Chondrocyte (in vitro differentiated cells): ENCODE results near the gene GRM4. TPM values are rescaled to one million over a fixed set of nuclear protein-coding genes. Genes with fewer than 3 reads are reported as not detected.
"Not testable (repeated sequence)": the region's sequence is repeated elsewhere in the genome, so short reads cannot be mapped to it uniquely, and the experiment has no call there.

Experiments used
- DNase-seq: peaks from one replicate; pipeline ENCODE4 v3.0.0; 2021; ENCODE audit warnings: mixed read lengths, low spot score
- H3K27ac Mint-ChIP-seq: one replicate; pipeline ENCODE4 v1.8.0; 2021; ENCODE audit warnings: mild to moderate bottlenecking, moderate library complexity, mixed read lengths; ENCODE audit not compliant: unreplicated experiment
- H3K27me3 Mint-ChIP-seq: 2 replicates; pipeline ENCODE4 v1.8.0; 2021; ENCODE audit warnings: low read depth, mixed read lengths
- H3K36me3 Mint-ChIP-seq: 2 replicates; pipeline ENCODE4 v1.8.0; 2021; ENCODE audit warnings: low read depth, mixed read lengths
- H3K4me1 Mint-ChIP-seq: 2 replicates; pipeline ENCODE4 v1.8.0; 2021; ENCODE audit warnings: low read depth, mild to moderate bottlenecking, mixed read lengths
- H3K4me3 Mint-ChIP-seq: one replicate; pipeline ENCODE4 v1.8.0; 2021; ENCODE audit warnings: mild to moderate bottlenecking, moderate library complexity, mixed read lengths; ENCODE audit not compliant: unreplicated experiment
- H3K9me3 Mint-ChIP-seq: 2 replicates; pipeline ENCODE4 v1.8.0; 2021; ENCODE audit warnings: low read depth, mixed read lengths
- total RNA-seq: library from RNA; stranded (reverse); gene quantifications from 3 replicates; pipeline ENCODE4 v1.2.1, GENCODE V29; 2021
- TF ChIP-seq, protein P1 (sequence below): fragments of 200-600 bp; sonication (generic); IDR thresholded peaks from 2 replicates; pipeline ENCODE4 v1.5.0; 2021; ENCODE audit warnings: antibody characterized with exemption, mild to moderate bottlenecking, moderate library complexity

GRM4 gene
- total RNA-seq, 1 donor from 2014 or later, result 0.27 TPM

DNA sequence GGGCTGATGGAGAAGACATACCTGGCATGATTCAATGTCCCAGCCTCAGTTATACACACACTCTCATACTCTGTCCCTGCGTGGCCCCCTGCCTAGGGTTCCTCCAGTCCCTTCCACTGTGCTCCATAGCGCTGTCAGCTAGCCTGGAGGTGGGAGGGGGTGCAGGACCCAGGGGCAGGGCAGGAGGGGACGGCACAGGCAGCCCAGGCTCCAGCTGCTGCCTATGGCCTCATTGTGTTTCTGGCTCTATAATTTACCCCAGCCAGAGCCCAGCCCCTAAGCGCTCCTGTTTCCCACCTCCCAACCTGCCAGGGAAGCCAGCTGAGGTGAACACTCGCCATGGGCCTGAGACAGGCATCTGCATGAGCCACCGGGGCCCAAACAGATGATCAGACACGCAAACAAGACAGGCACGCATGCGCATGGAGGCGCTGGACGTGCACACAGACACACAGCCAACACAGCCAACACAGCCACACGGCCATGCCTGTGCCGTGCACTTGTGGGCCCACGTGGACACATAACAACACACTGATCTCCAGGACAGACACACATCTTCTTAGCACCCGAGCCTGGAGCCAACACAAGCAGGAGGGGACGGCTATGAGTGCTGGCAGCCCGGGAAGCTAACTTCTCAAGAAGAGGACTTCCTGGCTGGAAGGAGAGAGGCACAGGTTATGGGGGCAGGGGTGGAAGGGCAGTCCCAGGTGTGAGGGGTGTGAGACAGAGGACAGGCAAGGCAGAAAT lies 124.9 kb downstream of the GRM4 start:
- H3K4me1 Mint-ChIP-seq, result no peaks in the 10 kb centered on the region
- H3K27me3 Mint-ChIP-seq, result peaks cover 14% of the 10 kb centered on the region
- no peak overlapping the region for H3K4me3 Mint-ChIP-seq
- H3K36me3 Mint-ChIP-seq, result no peaks in the 10 kb centered on the region
- peaks cover 6% of the 10 kb centered on the region for H3K9me3 Mint-ChIP-seq
- peak; percentile 75 for DNase-seq
- H3K27ac Mint-ChIP-seq, result no peak overlapping the region
- TF ChIP-seq, protein P1, sequence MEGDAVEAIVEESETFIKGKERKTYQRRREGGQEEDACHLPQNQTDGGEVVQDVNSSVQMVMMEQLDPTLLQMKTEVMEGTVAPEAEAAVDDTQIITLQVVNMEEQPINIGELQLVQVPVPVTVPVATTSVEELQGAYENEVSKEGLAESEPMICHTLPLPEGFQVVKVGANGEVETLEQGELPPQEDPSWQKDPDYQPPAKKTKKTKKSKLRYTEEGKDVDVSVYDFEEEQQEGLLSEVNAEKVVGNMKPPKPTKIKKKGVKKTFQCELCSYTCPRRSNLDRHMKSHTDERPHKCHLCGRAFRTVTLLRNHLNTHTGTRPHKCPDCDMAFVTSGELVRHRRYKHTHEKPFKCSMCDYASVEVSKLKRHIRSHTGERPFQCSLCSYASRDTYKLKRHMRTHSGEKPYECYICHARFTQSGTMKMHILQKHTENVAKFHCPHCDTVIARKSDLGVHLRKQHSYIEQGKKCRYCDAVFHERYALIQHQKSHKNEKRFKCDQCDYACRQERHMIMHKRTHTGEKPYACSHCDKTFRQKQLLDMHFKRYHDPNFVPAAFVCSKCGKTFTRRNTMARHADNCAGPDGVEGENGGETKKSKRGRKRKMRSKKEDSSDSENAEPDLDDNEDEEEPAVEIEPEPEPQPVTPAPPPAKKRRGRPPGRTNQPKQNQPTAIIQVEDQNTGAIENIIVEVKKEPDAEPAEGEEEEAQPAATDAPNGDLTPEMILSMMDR, result no peak

DNA sequence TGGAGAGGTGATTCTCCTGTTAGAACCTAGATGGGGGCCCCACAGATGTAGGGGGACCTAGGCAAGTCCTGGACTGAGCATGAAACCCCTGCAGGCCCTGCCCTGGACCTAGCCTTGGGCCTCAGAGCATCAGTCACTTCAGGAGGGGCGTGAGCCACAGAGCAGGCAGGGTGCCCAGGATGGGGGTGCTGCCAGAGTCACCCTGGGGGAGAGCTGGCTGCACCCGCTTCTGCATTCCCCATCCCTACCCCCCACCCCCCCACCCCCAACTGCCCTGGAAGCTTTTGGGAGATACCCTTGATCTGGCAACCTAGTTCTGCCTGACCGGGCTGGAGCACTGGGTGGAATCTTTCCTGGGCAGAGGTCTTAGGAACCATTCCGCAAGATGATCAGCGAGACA lies 125.6 kb downstream of the GRM4 start:
- peak; percentile 55 for DNase-seq
- Mint-ChIP-seq H3K36me3 (no peaks in the 10 kb centered on the region), H3K27me3 (peaks cover 16% of the 10 kb centered on the region), H3K4me3 (no peak overlapping the region), H3K4me1 (no peaks in the 10 kb centered on the region), H3K27ac (no peak overlapping the region), H3K9me3 (peaks cover 6% of the 10 kb centered on the region)
- TF ChIP-seq, protein P1, result no peak

DNA sequence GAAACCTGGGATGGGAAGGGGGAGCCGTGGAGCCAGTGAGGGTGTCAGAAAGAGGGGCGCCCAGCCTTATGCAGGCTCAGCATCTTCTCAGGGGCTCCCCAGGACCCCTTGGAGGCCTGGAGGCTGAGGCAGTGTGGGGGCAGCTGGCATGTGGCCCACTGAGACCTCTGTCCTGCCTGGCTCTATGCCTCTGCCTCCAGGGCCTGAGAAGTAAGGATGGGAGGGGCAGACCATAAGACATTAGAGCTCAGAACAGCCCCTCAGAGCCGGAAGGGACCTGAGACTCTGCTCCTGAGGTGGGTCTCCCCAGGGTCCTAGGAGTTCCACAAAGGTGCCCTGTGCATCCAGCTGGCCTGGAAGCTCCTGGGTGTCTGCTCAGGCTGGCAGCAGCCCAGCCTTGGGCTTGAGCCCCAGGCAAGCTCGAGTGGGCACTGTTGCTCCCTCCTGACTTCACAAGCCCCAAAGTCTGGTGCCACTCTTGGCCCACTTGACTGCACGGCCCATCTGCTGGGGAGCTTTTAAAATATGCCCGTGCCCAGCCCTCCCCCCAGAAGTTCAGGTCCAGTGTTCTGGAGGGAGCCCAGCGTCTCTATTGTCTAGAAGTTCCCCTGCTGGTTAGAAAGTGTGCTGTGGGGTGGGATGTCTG lies 126.8 kb downstream of the GRM4 start:
- H3K4me3 Mint-ChIP-seq, result no peak overlapping the region
- no peaks in the 10 kb centered on the region for H3K4me1 Mint-ChIP-seq
- H3K27me3 Mint-ChIP-seq, result peaks cover 16% of the 10 kb centered on the region
- DNase-seq, result peak; percentile 55
- TF ChIP-seq, protein P1, result no peak
- H3K9me3 Mint-ChIP-seq, result peaks cover 5% of the 10 kb centered on the region
- H3K36me3 Mint-ChIP-seq, result no peaks in the 10 kb centered on the region
- no peak overlapping the region for H3K27ac Mint-ChIP-seq

DNA sequence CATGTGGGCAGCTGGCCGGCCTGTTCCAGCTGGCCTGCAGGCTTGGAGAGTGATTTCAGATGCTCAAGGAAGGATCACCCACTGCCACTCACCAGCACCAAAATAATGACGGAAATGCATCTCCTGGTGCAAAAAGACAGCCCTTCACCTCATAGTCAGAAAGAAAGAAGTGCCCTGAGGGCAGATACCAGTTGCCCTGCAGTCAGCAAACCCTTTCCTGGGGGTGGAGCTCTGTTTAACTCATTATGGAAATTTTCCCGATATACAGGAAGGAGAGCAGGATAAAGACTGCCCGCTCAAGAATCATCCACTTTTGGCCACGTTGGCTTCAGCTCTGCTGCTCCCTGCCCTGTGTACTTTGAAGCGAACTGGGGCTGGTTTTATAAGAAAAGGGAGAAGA lies 127.9 kb downstream of the GRM4 start:
- no peak for DNase-seq
- H3K4me1 Mint-ChIP-seq, result no peaks in the 10 kb centered on the region
- H3K9me3 Mint-ChIP-seq, result no peaks in the 10 kb centered on the region
- no peak overlapping the region for H3K27ac Mint-ChIP-seq
- H3K4me3 Mint-ChIP-seq, result no peak overlapping the region
- H3K36me3 Mint-ChIP-seq, result no peaks in the 10 kb centered on the region
- H3K27me3 Mint-ChIP-seq, result peaks cover 15% of the 10 kb centered on the region
- TF ChIP-seq, protein P1, result no peak

DNA sequence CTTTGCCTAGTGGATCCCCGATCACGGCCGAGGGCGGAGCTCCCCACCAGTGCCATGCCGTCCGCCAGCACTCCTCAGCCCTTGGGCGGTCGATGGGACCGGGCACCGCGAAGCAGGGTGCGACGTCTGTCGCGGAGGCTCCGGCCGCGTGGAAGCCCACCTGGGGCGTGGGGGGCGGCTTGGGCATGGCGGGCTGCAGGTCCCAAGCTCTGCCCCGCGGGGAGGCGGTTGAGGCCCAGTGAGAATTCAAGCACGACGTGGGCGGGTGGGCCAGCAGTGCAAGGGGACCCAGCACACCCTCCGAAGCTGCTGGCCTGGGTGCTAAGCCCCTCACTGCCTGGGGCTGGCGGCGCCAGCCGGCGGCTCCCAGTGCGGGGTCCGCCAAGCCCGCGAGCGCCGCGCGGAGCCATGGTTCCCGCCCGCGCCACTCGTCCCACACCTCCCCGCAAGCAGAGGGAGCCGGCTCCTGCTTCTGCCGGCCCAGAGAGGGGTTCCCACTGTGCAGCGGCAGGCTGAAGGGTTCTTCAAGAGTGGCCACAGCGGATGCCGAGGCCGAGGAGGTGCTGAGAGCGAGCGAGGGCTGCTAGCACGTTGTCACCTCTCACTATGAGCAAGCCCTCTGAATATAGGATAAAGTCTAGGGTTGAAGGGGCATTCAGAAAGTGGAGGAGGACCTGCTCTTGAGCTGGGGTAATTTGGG lies 128.6 kb downstream of the GRM4 start:
- H3K4me1 Mint-ChIP-seq, result no peaks in the 10 kb centered on the region
- H3K27ac Mint-ChIP-seq, result no peak overlapping the region
- H3K36me3 Mint-ChIP-seq, result no peaks in the 10 kb centered on the region
- H3K9me3 Mint-ChIP-seq, result no peaks in the 10 kb centered on the region
- peaks cover 10% of the 10 kb centered on the region for H3K27me3 Mint-ChIP-seq
- TF ChIP-seq, protein P1, result no peak
- H3K4me3 Mint-ChIP-seq, result no peak overlapping the region
- DNase-seq, result no peak

DNA sequence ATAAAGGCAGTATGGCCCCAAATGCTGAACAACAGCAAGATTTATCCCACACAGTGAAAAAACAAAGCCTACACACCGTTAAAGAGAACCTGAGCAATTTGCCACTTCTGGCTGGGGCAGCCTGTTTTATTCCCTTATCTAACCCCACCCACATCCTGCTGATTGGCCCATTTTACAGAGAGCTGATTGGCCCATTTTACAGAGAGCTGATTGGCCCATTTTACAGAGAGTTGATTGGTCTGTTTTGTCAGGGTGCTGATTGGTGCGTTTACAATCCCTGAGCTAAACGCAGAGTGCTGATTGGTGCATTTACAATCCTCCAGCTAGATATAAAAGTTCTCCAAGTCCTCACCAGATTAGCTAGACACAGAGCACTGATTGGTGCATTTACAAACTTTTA lies 129.3 kb downstream of the GRM4 start:
- H3K4me3 Mint-ChIP-seq, H3K4me1 Mint-ChIP-seq, DNase-seq, H3K27ac Mint-ChIP-seq, H3K36me3 Mint-ChIP-seq, H3K9me3 Mint-ChIP-seq, H3K27me3 Mint-ChIP-seq: not testable (repeated sequence)
